Epithelial cell of esophagus (primary cell): Measurements from ENCODE around the gene PPARG.
"Not testable (repeated sequence)": the region's sequence is repeated elsewhere in the genome, so short reads cannot be mapped to it uniquely, and the experiment has no call there.

ENCODE experiments used
- DNase-seq: peaks from one replicate; pipeline ENCODE4 v3.0.0; 2010; ENCODE audit warnings: low read depth
- H3K4me3 ChIP-seq: 2 replicates; pipeline ENCODE4 v1.5.1; 2011; ENCODE audit warnings: mild to moderate bottlenecking, low read length, control low read depth
- CTCF ChIP-seq: IDR thresholded peaks from 2 replicates; pipeline ENCODE4 v1.5.1; 2011; ENCODE audit warnings: low read depth, mild to moderate bottlenecking, low read length, control low read depth, inconsistent platforms; ENCODE audit not compliant: insufficient read depth; ENCODE audit errors: missing control alignments

PPARG gene

GRCh38 chr3:12268049-12268735, 20.7 kb upstream of the PPARG start:
- H3K4me3 ChIP-seq = no peak overlapping the region
- no peak for TF ChIP-seq CTCF
- DNase-seq = no peak

- no peak for TF ChIP-seq CTCF
- DNase-seq = no peak
- no peak overlapping the region for H3K4me3 ChIP-seq
Observed at GRCh38 chr3:12270976-12271375, 17.9 kb upstream of the PPARG start.

- no peak for DNase-seq
- no peak overlapping the region for H3K4me3 ChIP-seq
- no peak for TF ChIP-seq CTCF
Observed at GRCh38 chr3:12273045-12273695, 15.7 kb upstream of the PPARG start.

GRCh38 chr3:12275974-12276650, 12.8 kb upstream of the PPARG start:
- no peak for DNase-seq
- H3K4me3 ChIP-seq = no peak overlapping the region
- TF ChIP-seq CTCF = no peak

GRCh38 chr3:12276827-12277226, 12.0 kb upstream of the PPARG start:
- H3K4me3 ChIP-seq, DNase-seq: not testable (repeated sequence)

GRCh38 chr3:12278566-12278965, 10.3 kb upstream of the PPARG start:
- DNase-seq = no peak
- TF ChIP-seq CTCF = no peak

GRCh38 chr3:12279591-12280326, 9.1 kb upstream of the PPARG start:
- no peak for TF ChIP-seq CTCF
- no peak for DNase-seq
- no peak overlapping the region for H3K4me3 ChIP-seq

More at GRCh38 chr3:12278566-12278965, 10.3 kb upstream of the PPARG start:
- H3K4me3 ChIP-seq = no peak overlapping the region
